HL-60 (cell line): Measurements from ENCODE around the gene DNAI2.
"Not testable (repeated sequence)": the region's sequence is repeated elsewhere in the genome, so short reads cannot be mapped to it uniquely, and the experiment has no call there.

ENCODE experiments used
- DNase-seq, 2 experiments: peaks; one replicate each; pipeline ENCODE4 v3.0.0-alpha.2; 2010 to 2020; ENCODE audit warnings: low read depth in 1 of 2, low spot score in 1 of 2
- H3K27ac ChIP-seq: fragments of 250-450 bp; sonication (Bioruptor Pico); replicated peaks from 2 replicates; pipeline ENCODE4 v1.5.1; 2020; ENCODE audit warnings: mild to moderate bottlenecking, moderate library complexity
- H3K27me3 ChIP-seq: fragments of 250-450 bp; sonication (Bioruptor Pico); 2 replicates; pipeline ENCODE4 v1.5.1; 2021; ENCODE audit warnings: mild to moderate bottlenecking, moderate library complexity; ENCODE audit not compliant: insufficient read depth, poor library complexity, severe bottlenecking
- H3K4me3 ChIP-seq: replicated peaks from 2 replicates; pipeline ENCODE4 v1.5.1; 2011; ENCODE audit warnings: mild to moderate bottlenecking, control low read depth, low read length; ENCODE audit not compliant: insufficient read depth
- CTCF ChIP-seq: IDR thresholded peaks from one replicate; pipeline ENCODE4 v1.5.1; 2011; ENCODE audit warnings: low read length, control low read depth, inconsistent platforms; ENCODE audit not compliant: insufficient read depth
- GABPA ChIP-seq: IDR thresholded peaks from 2 replicates; pipeline ENCODE4 v1.6.1; 2012; ENCODE audit warnings: low read depth
- POLR2AphosphoS5 ChIP-seq: IDR thresholded peaks from 2 replicates; pipeline ENCODE4 v1.6.1; 2012; ENCODE audit warnings: low read depth
- REST ChIP-seq: IDR thresholded peaks from 2 replicates; pipeline ENCODE4 v1.6.1; 2012; ENCODE audit warnings: low read depth; ENCODE audit not compliant: insufficient replicate concordance
- SPI1 ChIP-seq: IDR thresholded peaks from 2 replicates; pipeline ENCODE4 v1.6.1; 2012; ENCODE audit warnings: low read depth, mild to moderate bottlenecking, borderline replicate concordance

Gene DNAI2

GRCh38 chr17:74276051-74276476 is 2.0 kb downstream of the DNAI2 start:
- H3K27me3 ChIP-seq: peaks cover 11% of the 10 kb centered on the region
- TF ChIP-seq CTCF (no peak), GABPA (no peak), REST (no peak), SPI1 (no peak), POLR2AphosphoS5 (no peak)
- no peak overlapping the region for H3K27ac ChIP-seq
- no peak for DNase-seq
- no peak overlapping the region for H3K4me3 ChIP-seq

- Histone ChIP-seq H3K4me3 (no peak overlapping the region), H3K27me3 (peaks cover 11% of the 10 kb centered on the region), H3K27ac (no peak overlapping the region)
- TF ChIP-seq SPI1 (no peak), GABPA (no peak), CTCF (no peak), POLR2AphosphoS5 (no peak), REST (no peak)
- DNase-seq: peak in 1 of 2 experiments; percentile 47
Measured at GRCh38 chr17:74276541-74277009, 2.5 kb downstream of the DNAI2 start.

GRCh38 chr17:74277935-74278334 is 3.9 kb downstream of the DNAI2 start:
- Histone ChIP-seq H3K4me3 (no peak overlapping the region), H3K27ac (no peak overlapping the region), H3K27me3 (peaks cover 10% of the 10 kb centered on the region)
- DNase-seq: no peak
- TF ChIP-seq CTCF (no peak), SPI1 (no peak), POLR2AphosphoS5 (no peak), GABPA (no peak), REST (no peak)

- H3K27ac ChIP-seq: not testable (repeated sequence)
Measured at GRCh38 chr17:74279617-74280016, 5.6 kb downstream of the DNAI2 start.

More at GRCh38 chr17:74279617-74280016, 5.6 kb downstream of the DNAI2 start:
- H3K4me3 ChIP-seq, H3K27me3 ChIP-seq, DNase-seq: not testable (repeated sequence)
